SU-DHL-6 (cell line): Measurements from ENCODE around the gene UBTD2.
"Not testable (repeated sequence)": the region's sequence is repeated elsewhere in the genome, so short reads cannot be mapped to it uniquely, and the experiment has no call there.

Experiments
- H2AFZ ChIP-seq: fragments of 200-600 bp; sonication (generic); 2 replicates; pipeline ENCODE4 v1.6.1; 2014; ENCODE audit warnings: low read depth, mild to moderate bottlenecking, moderate library complexity, mixed read lengths, antibody characterized with exemption, low read length; ENCODE audit not compliant: severe bottlenecking
- H3F3A ChIP-seq: fragments of 200-600 bp; shearing (Covaris generic); 2 replicates; pipeline ENCODE4 v1.6.0; 2016; ENCODE audit warnings: antibody characterized with exemption, mild to moderate bottlenecking; ENCODE audit not compliant: insufficient read depth
- H3K27ac ChIP-seq: fragments of 200-600 bp; sonication (generic); 2 replicates; pipeline ENCODE4 v1.5.1; 2016; ENCODE audit warnings: low read depth, mild to moderate bottlenecking, low read length, moderate library complexity, mixed read lengths
- H3K27me3 ChIP-seq: fragments of 200-600 bp; sonication (generic), shearing (Covaris generic); 2 replicates; pipeline ENCODE4 v1.6.0; 2014; ENCODE audit warnings: mild to moderate bottlenecking, low read length
- H3K36me3 ChIP-seq: fragments of 200-600 bp; sonication (generic); 2 replicates; pipeline ENCODE4 v1.6.1; 2014; ENCODE audit warnings: mild to moderate bottlenecking, low read length, mixed read lengths
- H3K4me2 ChIP-seq: fragments of 300-600, 200-600 bp; shearing (Covaris generic), sonication (generic); 2 replicates; pipeline ENCODE4 v1.6.0; 2014; ENCODE audit warnings: low read length, low read depth, mild to moderate bottlenecking; ENCODE audit not compliant: poor library complexity, severe bottlenecking
- H3K4me3 ChIP-seq: fragments of 200-600 bp; sonication (generic); 2 replicates; pipeline ENCODE4 v1.5.1; 2014; ENCODE audit warnings: antibody characterized with exemption, low read length, mild to moderate bottlenecking, mixed read lengths; ENCODE audit not compliant: insufficient read depth, poor library complexity, severe bottlenecking
- H3K79me2 ChIP-seq: fragments of 200-600 bp; sonication (generic); 2 replicates; pipeline ENCODE4 v1.6.1; 2014; ENCODE audit warnings: mild to moderate bottlenecking, low read length, moderate library complexity; ENCODE audit not compliant: insufficient read depth
- H3K9ac ChIP-seq: fragments of 200-600 bp; sonication (generic); 2 replicates; pipeline ENCODE4 v1.7.0; 2014; ENCODE audit warnings: mild to moderate bottlenecking, low read length
- H3K9me2 ChIP-seq: fragments of 200-600 bp; sonication (generic); replicated peaks from 2 replicates; pipeline ENCODE4 v1.6.1; 2014; ENCODE audit warnings: low read length; ENCODE audit not compliant: insufficient read depth
- H3K9me3 ChIP-seq: fragments of 200-600 bp; sonication (generic); 2 replicates; pipeline ENCODE4 v1.6.1; 2014; ENCODE audit warnings: low read length, mixed read lengths; ENCODE audit not compliant: insufficient read depth
- H4K20me1 ChIP-seq: fragments of 200-600 bp; sonication (generic); 2 replicates; pipeline ENCODE4 v1.6.1; 2014; ENCODE audit warnings: low read depth, mild to moderate bottlenecking, antibody characterized with exemption, low read length, moderate library complexity, mixed read lengths
- CTCF ChIP-seq: fragments of 200-600 bp; sonication (generic); IDR thresholded peaks from one replicate; pipeline ENCODE4 v1.5.1; 2017; ENCODE audit warnings: antibody characterized with exemption, mild to moderate bottlenecking, low read length, moderate library complexity; ENCODE audit not compliant: insufficient read depth, poor library complexity, severe bottlenecking
- EZH2phosphoT487 ChIP-seq: fragments of 200-600 bp; sonication (generic), shearing (Covaris generic); conservative IDR thresholded peaks from 2 replicates; pipeline ENCODE4 v1.6.1; 2018; ENCODE audit warnings: mild to moderate bottlenecking, antibody characterized with exemption, low read length, moderate library complexity, mixed read lengths

UBTD2 gene

DNA sequence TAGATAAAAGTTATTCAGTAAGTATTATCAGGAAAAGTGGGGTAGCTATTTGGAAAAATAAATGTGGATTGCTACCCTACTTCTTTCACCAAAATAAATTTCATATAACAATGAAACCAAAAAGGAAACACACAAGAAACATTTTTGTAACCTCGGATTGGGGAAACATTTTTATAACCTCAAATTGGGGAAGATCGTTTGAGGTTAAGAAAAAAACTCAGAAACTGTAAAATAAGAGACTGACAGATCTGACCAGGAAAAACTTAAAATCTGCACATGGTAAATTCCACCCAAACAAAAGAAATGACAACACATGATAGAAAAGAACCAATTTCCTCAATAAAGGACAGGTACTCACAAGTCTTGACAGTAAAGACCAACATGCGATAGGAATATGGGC is 76.1 kb downstream of the UBTD2 start:
- H3K27ac ChIP-seq: no peak overlapping the region
- H3K9ac ChIP-seq: no peak overlapping the region
- no peaks in the 10 kb centered on the region for H3K79me2 ChIP-seq
- no peaks in the 10 kb centered on the region for H3K9me3 ChIP-seq
- no peaks in the 10 kb centered on the region for H3F3A ChIP-seq
- no peaks in the 10 kb centered on the region for H4K20me1 ChIP-seq
- H3K9me2 ChIP-seq: no peaks in the 10 kb centered on the region
- H3K36me3 ChIP-seq: peaks cover 5% of the 10 kb centered on the region
- no peak overlapping the region for H3K4me3 ChIP-seq
- no peak overlapping the region for H2AFZ ChIP-seq
- H3K4me2 ChIP-seq: no peak overlapping the region
- no peaks in the 10 kb centered on the region for H3K27me3 ChIP-seq
- TF ChIP-seq CTCF: no peak
- TF ChIP-seq EZH2phosphoT487: no peak

- not testable (repeated sequence) for H3F3A ChIP-seq, H4K20me1 ChIP-seq, H3K4me3 ChIP-seq, H3K9me2 ChIP-seq, H3K36me3 ChIP-seq, H3K27me3 ChIP-seq, H3K9me3 ChIP-seq, H2AFZ ChIP-seq, H3K79me2 ChIP-seq, H3K4me2 ChIP-seq, H3K9ac ChIP-seq, H3K27ac ChIP-seq
Observed at GRCh38 chr5:172205984-172206383, 77.6 kb downstream of the UBTD2 start.

- Histone ChIP-seq H3K9me3 (no peaks in the 10 kb centered on the region), H3K9me2 (no peaks in the 10 kb centered on the region), H3F3A (no peaks in the 10 kb centered on the region), H3K4me3 (no peak overlapping the region), H3K4me2 (no peak overlapping the region), H4K20me1 (no peaks in the 10 kb centered on the region), H3K9ac (no peak overlapping the region), H3K27ac (no peak overlapping the region), H3K27me3 (no peaks in the 10 kb centered on the region), H3K79me2 (no peaks in the 10 kb centered on the region), H2AFZ (no peak overlapping the region), H3K36me3 (no peaks in the 10 kb centered on the region)
- TF ChIP-seq EZH2phosphoT487 (no peak), CTCF (no peak)
Observed at GRCh38 chr5:172200476-172200875, 83.1 kb downstream of the UBTD2 start.

DNA sequence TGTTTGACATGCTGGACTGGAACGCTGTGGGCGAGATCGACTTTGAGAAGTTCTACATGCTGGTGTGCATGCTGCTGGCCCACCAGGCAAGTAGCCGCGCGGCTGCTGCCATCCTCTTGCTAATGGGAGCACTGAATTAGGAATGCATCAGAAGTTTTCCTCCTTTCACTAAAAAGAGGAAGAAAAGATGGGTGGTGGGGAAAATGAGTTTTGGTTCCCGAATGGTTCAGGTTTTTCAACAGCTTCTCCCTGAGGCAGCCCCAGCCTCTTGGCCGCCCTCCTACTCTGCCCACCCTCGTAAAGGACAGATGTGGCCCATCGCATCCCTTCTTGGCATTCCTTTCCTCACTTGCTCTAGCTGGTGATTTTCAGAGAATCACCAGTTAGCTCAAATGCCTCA is 84.1 kb downstream of the UBTD2 start:
- Histone ChIP-seq H3K9ac (no peak overlapping the region), H3K4me2 (no peak overlapping the region), H3K27ac (no peak overlapping the region), H3K4me3 (no peak overlapping the region), H3K36me3 (no peaks in the 10 kb centered on the region), H3K9me3 (no peaks in the 10 kb centered on the region), H4K20me1 (no peaks in the 10 kb centered on the region), H3K9me2 (no peaks in the 10 kb centered on the region), H3K27me3 (no peaks in the 10 kb centered on the region), H2AFZ (no peak overlapping the region), H3K79me2 (no peaks in the 10 kb centered on the region), H3F3A (no peaks in the 10 kb centered on the region)
- no peak for TF ChIP-seq CTCF

DNA sequence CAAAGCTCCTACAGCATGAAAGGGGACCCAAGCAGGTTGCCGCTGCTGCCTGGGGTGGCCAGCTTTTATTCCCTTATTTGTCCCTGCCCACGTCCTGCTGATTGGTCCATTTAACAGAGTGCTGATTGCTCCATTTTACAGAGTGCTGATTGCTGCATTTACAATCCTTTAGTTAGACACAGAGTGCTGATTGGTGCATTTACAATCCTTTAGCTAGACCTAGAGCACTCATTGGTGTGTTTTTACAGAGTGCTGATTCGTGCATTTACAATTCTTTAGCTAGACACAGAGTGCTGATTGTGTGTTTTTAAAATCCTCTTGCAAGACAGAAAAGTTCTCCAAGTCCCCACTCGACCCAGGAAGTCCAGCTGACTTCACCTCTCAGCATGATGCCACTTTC is 85.8 kb downstream of the UBTD2 start:
- not testable (repeated sequence) for H3K4me2 ChIP-seq, H3K27me3 ChIP-seq, H3K9ac ChIP-seq

More for the DNA sequence above, 85.8 kb downstream of the UBTD2 start:
- not testable (repeated sequence) for H3F3A ChIP-seq, H3K9me2 ChIP-seq, H3K79me2 ChIP-seq, H3K36me3 ChIP-seq, H4K20me1 ChIP-seq, H3K27ac ChIP-seq, H2AFZ ChIP-seq, H3K9me3 ChIP-seq, H3K4me3 ChIP-seq
